WTC11 (cell line): ENCODE data around the gene RAB1A. TPM values are rescaled to one million over a fixed set of nuclear protein-coding genes. Genes with fewer than 3 reads are reported as not detected.

ENCODE experiments used
- ATAC-seq: fragments of 200-7000 bp; cut with Tn5 transposase; 2 replicates; pipeline ENCODE4 v1.10.0; 2021; ENCODE audit warnings: mild to moderate bottlenecking, moderate library complexity
- CTCF ChIA-PET: fragments of 300-600 bp; sonication (Branson Sonifier 250); formaldehyde crosslinking; loops from one replicate; lab custom pipeline; 2021; ENCODE audit warnings: antibody characterized with exemption; lab: Charles Lee
- POLR2A ChIA-PET: fragments of 350-600 bp; sonication (Branson Sonifier 250); formaldehyde crosslinking; loops from one replicate; lab custom pipeline; 2021; ENCODE audit warnings: antibody characterized with exemption; lab: Charles Lee
- DNase-seq: peaks from one replicate; pipeline ENCODE4 v3.0.0; 2021; ENCODE audit warnings: low spot score
- H3K27ac Mint-ChIP-seq: 2 replicates; pipeline ENCODE4 v1.8.0; 2021; ENCODE audit warnings: mixed read lengths
- H3K27me3 Mint-ChIP-seq: 2 replicates; pipeline ENCODE4 v1.8.0; 2021; ENCODE audit warnings: low read depth, mild to moderate bottlenecking, moderate library complexity, mixed read lengths
- H3K36me3 Mint-ChIP-seq: 2 replicates; pipeline ENCODE4 v1.8.0; 2021; ENCODE audit warnings: mixed read lengths
- H3K4me1 Mint-ChIP-seq: 2 replicates; pipeline ENCODE4 v1.8.0; 2022; ENCODE audit warnings: mixed read lengths
- H3K4me3 Mint-ChIP-seq: 2 replicates; pipeline ENCODE4 v1.8.0; 2021; ENCODE audit warnings: mild to moderate bottlenecking, moderate library complexity, mixed read lengths
- H3K9me3 Mint-ChIP-seq: 2 replicates; pipeline ENCODE4 v1.8.0; 2021; ENCODE audit warnings: mixed read lengths
- ARID4B ChIP-seq: sonication (generic); formaldehyde crosslinking; IDR thresholded peaks from 2 replicates; pipeline ENCODE4 v1.8.0; 2023; ENCODE audit warnings: missing genetic modification reagents, mild to moderate bottlenecking, borderline replicate concordance
- ATF3 ChIP-seq: sonication (generic); formaldehyde crosslinking; conservative IDR thresholded peaks from 2 replicates; pipeline ENCODE4 v1.8.1; 2022; ENCODE audit warnings: mild to moderate bottlenecking, missing genetic modification reagents
- CREM ChIP-seq: sonication (generic); formaldehyde crosslinking; IDR thresholded peaks from 2 replicates; pipeline ENCODE4 v1.8.1; 2022; ENCODE audit warnings: mild to moderate bottlenecking, missing genetic modification reagents, moderate library complexity
- ETV6 ChIP-seq: sonication (generic); formaldehyde crosslinking; IDR thresholded peaks from 2 replicates; pipeline ENCODE4 v1.8.1; 2022; ENCODE audit warnings: mild to moderate bottlenecking, missing genetic modification reagents
- GABPB1 ChIP-seq: sonication (generic); formaldehyde crosslinking; IDR thresholded peaks from 2 replicates; pipeline ENCODE4 v1.8.1; 2023; ENCODE audit warnings: mild to moderate bottlenecking, missing genetic modification reagents
- HMGXB4 ChIP-seq: sonication (generic); formaldehyde crosslinking; IDR thresholded peaks from 2 replicates; pipeline ENCODE4 v1.8.1; 2023; ENCODE audit warnings: mild to moderate bottlenecking, moderate library complexity, missing genetic modification reagents
- MXD4 ChIP-seq: fragments of 250-450 bp; sonication (Bioruptor Pico); IDR thresholded peaks from 2 replicates; pipeline ENCODE4 v1.8.0; 2021; ENCODE audit warnings: mild to moderate bottlenecking, moderate library complexity, borderline replicate concordance
- NFYB ChIP-seq: sonication (generic); formaldehyde crosslinking; conservative IDR thresholded peaks from 2 replicates; pipeline ENCODE4 v1.8.0; 2022; ENCODE audit warnings: low read depth, missing genetic modification reagents
- OVOL2 ChIP-seq: fragments of 250-450 bp; sonication (Bioruptor Pico); IDR thresholded peaks from 2 replicates; pipeline ENCODE4 v1.9.0; 2021; ENCODE audit warnings: mild to moderate bottlenecking, borderline replicate concordance
- SP1 ChIP-seq: sonication (generic); formaldehyde crosslinking; conservative IDR thresholded peaks from 2 replicates; pipeline ENCODE4 v1.8.1; 2022; ENCODE audit warnings: missing genetic modification reagents
- STAT6 ChIP-seq: sonication (generic); formaldehyde crosslinking; conservative IDR thresholded peaks from 2 replicates; pipeline ENCODE4 v1.8.1; 2023; ENCODE audit warnings: mild to moderate bottlenecking, low read depth, missing genetic modification reagents, moderate library complexity
- ZBTB21 ChIP-seq: sonication (generic); formaldehyde crosslinking; IDR thresholded peaks from 2 replicates; pipeline ENCODE4 v1.8.1; 2023; ENCODE audit warnings: mild to moderate bottlenecking, missing genetic modification reagents, borderline replicate concordance
- ZBTB43 ChIP-seq: sonication (generic); formaldehyde crosslinking; IDR thresholded peaks from 2 replicates; pipeline ENCODE4 v1.8.1; 2023; ENCODE audit warnings: mild to moderate bottlenecking, missing genetic modification reagents
- ZMAT4 ChIP-seq: fragments of 250-450 bp; sonication (Bioruptor Pico); IDR thresholded peaks from 2 replicates; pipeline ENCODE4 v1.9.0; 2021; ENCODE audit warnings: mild to moderate bottlenecking
- ZNF121 ChIP-seq: sonication (generic); formaldehyde crosslinking; IDR thresholded peaks from 2 replicates; pipeline ENCODE4 v1.8.0; 2023; ENCODE audit warnings: missing genetic modification reagents
- ZNF138 ChIP-seq: sonication (generic); formaldehyde crosslinking; conservative IDR thresholded peaks from 2 replicates; pipeline ENCODE4 v1.8.1; 2022; ENCODE audit warnings: mild to moderate bottlenecking, moderate library complexity, missing genetic modification reagents
- ZNF263 ChIP-seq: sonication (generic); formaldehyde crosslinking; IDR thresholded peaks from 2 replicates; pipeline ENCODE4 v1.8.1; 2022; ENCODE audit warnings: low read depth, mild to moderate bottlenecking, moderate library complexity, missing genetic modification reagents
- total RNA-seq: library from RNA; stranded (reverse); gene quantifications from 3 replicates; pipeline ENCODE4 v1.2.3, GENCODE V29; 2021

RAB1A gene
- total RNA-seq, 1 experiment from 2014 or later: 114 TPM

- TF ChIP-seq STAT6 (CRISPR knock-in tag): no peak
- TF ChIP-seq MXD4: no peak
- no peak for TF ChIP-seq SP1
Measured at GRCh38 chr2:65165558-65165957, 35.7 kb upstream of the RAB1A start (continued).

- no peaks in the 10 kb centered on the region for H3K36me3 Mint-ChIP-seq
- no peak for TF ChIP-seq ARID4B (CRISPR knock-in tag)
- TF ChIP-seq ATF3: no peak
- TF ChIP-seq ZNF138 (CRISPR knock-in tag): no peak
- no peak for TF ChIP-seq CREM (CRISPR knock-in tag)
- TF ChIP-seq OVOL2 (CRISPR knock-in tag): no peak
- TF ChIP-seq, all 79 proteins: peak for 0
- ChIA-PET CTCF (interaction anchor here (0.6 to 1.7 kb wide), 6 partner anchors 21 to 352 kb away, joined by 3 to 6 read pairs (median 4); no protein-coding TSS in a partner anchor), POLR2A (no interaction called here)
- DNase-seq: no peak
- Mint-ChIP-seq H3K9me3 (no peaks in the 10 kb centered on the region), H3K4me3 (no peak overlapping the region), H3K4me1 (peaks cover 9% of the 10 kb centered on the region), H3K27ac (no peak overlapping the region), H3K27me3 (no peaks in the 10 kb centered on the region; the same call in 1 of the 2 replicates)
- ATAC-seq: no peak
Measured at GRCh38 chr2:65164426-65164891, 34.6 kb upstream of the RAB1A start.

GRCh38 chr2:65161551-65162100 lies 31.7 kb upstream of the RAB1A start:
- CTCF ChIA-PET: interaction anchor here (0.5 to 3.5 kb wide), 2 partner anchors 8 to 9 kb away, joined by 4 to 15 read pairs; no protein-coding TSS in a partner anchor
- TF ChIP-seq HMGXB4 (CRISPR knock-in tag): no peak
- TF ChIP-seq ZNF263 (CRISPR knock-in tag): no peak
- no peak for TF ChIP-seq ZBTB43 (CRISPR knock-in tag)
- TF ChIP-seq ZBTB21: no peak
- no peak for TF ChIP-seq NFYB
- TF ChIP-seq GABPB1: no peak
- TF ChIP-seq ZNF121 (CRISPR knock-in tag): no peak
- no peak for TF ChIP-seq ETV6
- no peak for TF ChIP-seq ZMAT4 (CRISPR knock-in tag)
- no peak for TF ChIP-seq ARID4B (CRISPR knock-in tag)

More at GRCh38 chr2:65161551-65162100, 31.7 kb upstream of the RAB1A start:
- no peak for DNase-seq
- no peaks in the 10 kb centered on the region for H3K9me3 Mint-ChIP-seq
- H3K27ac Mint-ChIP-seq: no peak overlapping the region
- peaks cover 9% of the 10 kb centered on the region for H3K4me1 Mint-ChIP-seq
- POLR2A ChIA-PET: interaction anchor here (0.6 to 1.2 kb wide), 2 partner anchors 32 to 70 kb away, joined by 3 to 4 read pairs; partner anchors contain the start of gene RAB1A
- H3K4me3 Mint-ChIP-seq: no peak overlapping the region
- H3K27me3 Mint-ChIP-seq: no peaks in the 10 kb centered on the region; the same call in 1 of the 2 replicates
- no peaks in the 10 kb centered on the region for H3K36me3 Mint-ChIP-seq
- ATAC-seq: 0 out of 2 replicates have a peak, but pooled peaks have one; percentile 22
